PC-3 (cell line): Measurements from ENCODE around the gene LLPH.

ENCODE experiments used
- CTCF ChIP-seq: fragments of 300-600 bp; sonication (generic); conservative IDR thresholded peaks from 2 replicates; pipeline ENCODE4 v1.5.1; 2017; ENCODE audit warnings: antibody characterized with exemption, low read depth, mild to moderate bottlenecking, low read length
- EZH2 ChIP-seq: fragments of 300-600 bp; sonication (generic); IDR thresholded peaks from one replicate; pipeline ENCODE4 v1.6.1; 2017; ENCODE audit warnings: antibody characterized with exemption, mild to moderate bottlenecking, low read length; ENCODE audit not compliant: unreplicated experiment
- EZH2phosphoT487 ChIP-seq: fragments of 300-600 bp; sonication (generic); IDR thresholded peaks from 2 replicates; pipeline ENCODE4 v1.6.1; 2018; ENCODE audit warnings: mild to moderate bottlenecking, antibody characterized with exemption, low read length, borderline replicate concordance

DNA sequence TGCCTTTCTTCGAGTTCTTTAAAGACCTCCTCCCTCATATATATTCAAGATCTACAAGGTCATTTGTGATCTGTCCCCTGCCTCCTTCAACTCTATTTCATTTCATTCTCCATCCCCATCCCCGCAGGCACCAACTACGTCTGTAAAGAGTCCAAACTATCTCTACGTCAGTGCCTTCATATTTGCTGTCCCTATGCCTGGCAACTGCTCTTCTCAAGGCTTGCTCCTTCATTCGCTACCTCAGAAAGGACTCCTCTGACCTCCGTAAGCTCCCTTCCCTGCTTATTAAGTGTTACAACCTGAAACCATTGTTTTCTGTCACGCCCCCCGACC is 650 bp downstream of the LLPH start:
- TF ChIP-seq CTCF: no peak
- TF ChIP-seq EZH2: no peak
- no peak for TF ChIP-seq EZH2phosphoT487
